ENCODE data around the gene UBASH3B.

UBASH3B gene

GRCh38 chr11:122676638-122677037 lies 21.1 kb downstream of the UBASH3B start:
- no peak for DNase-seq (ENCODE audit: low spot score)

GRCh38 chr11:122677256-122677655 lies 21.7 kb downstream of the UBASH3B start:
- no peak for DNase-seq (ENCODE audit: low spot score)

GRCh38 chr11:122678406-122678805 lies 22.9 kb downstream of the UBASH3B start:
- no peak for DNase-seq (ENCODE audit: low spot score)

GRCh38 chr11:122679466-122679865 lies 23.9 kb downstream of the UBASH3B start:
- DNase-seq (ENCODE audit: low spot score) = no peak

GRCh38 chr11:122681070-122681469 lies 25.5 kb downstream of the UBASH3B start:
- no peak for DNase-seq (ENCODE audit: low spot score)

GRCh38 chr11:122681735-122682134 lies 26.2 kb downstream of the UBASH3B start:
- no peak for DNase-seq (ENCODE audit: low spot score)

GRCh38 chr11:122682464-122682863 lies 26.9 kb downstream of the UBASH3B start:
- no peak for DNase-seq (ENCODE audit: low spot score)

GRCh38 chr11:122685041-122685440 lies 29.5 kb downstream of the UBASH3B start:
- DNase-seq (ENCODE audit: low spot score) = no peak

- DNase-seq (ENCODE audit: low spot score) = no peak
Observed at GRCh38 chr11:122686111-122686510, 30.6 kb downstream of the UBASH3B start.

- no peak for DNase-seq (ENCODE audit: low spot score)
Observed at GRCh38 chr11:122690384-122690783, 34.9 kb downstream of the UBASH3B start.

GRCh38 chr11:122690801-122691548 lies 35.5 kb downstream of the UBASH3B start:
- DNase-seq (ENCODE audit: low spot score) = peak; percentile 35

- no peak for DNase-seq (ENCODE audit: low spot score)
Observed at GRCh38 chr11:122691549-122692150, 36.1 kb downstream of the UBASH3B start.

GRCh38 chr11:122692444-122692843 lies 36.9 kb downstream of the UBASH3B start:
- DNase-seq (ENCODE audit: low spot score) = no peak

- DNase-seq (ENCODE audit: low spot score) = no peak
Observed at GRCh38 chr11:122695076-122695615, 39.6 kb downstream of the UBASH3B start.

GRCh38 chr11:122696662-122697061 lies 41.1 kb downstream of the UBASH3B start:
- DNase-seq (ENCODE audit: low spot score) = peak; percentile 79

- DNase-seq (ENCODE audit: low spot score) = peak; percentile 72
Observed at GRCh38 chr11:122697636-122698167, 42.2 kb downstream of the UBASH3B start.

- no peak for DNase-seq (ENCODE audit: low spot score)
Observed at GRCh38 chr11:122698392-122698791, 42.9 kb downstream of the UBASH3B start.

GRCh38 chr11:122700666-122701065 lies 45.1 kb downstream of the UBASH3B start:
- no peak for DNase-seq (ENCODE audit: low spot score)

- no peak for DNase-seq (ENCODE audit: low spot score)
Observed at GRCh38 chr11:122701143-122701542, 45.6 kb downstream of the UBASH3B start.

GRCh38 chr11:122703541-122704272 lies 48.2 kb downstream of the UBASH3B start:
- no peak for DNase-seq (ENCODE audit: low spot score)

- DNase-seq (ENCODE audit: low spot score) = no peak
Observed at GRCh38 chr11:122705396-122705795, 49.9 kb downstream of the UBASH3B start.

- DNase-seq (ENCODE audit: low spot score) = no peak
Observed at GRCh38 chr11:122706291-122707088, 51.0 kb downstream of the UBASH3B start.

All from CD4-positive, alpha-beta T cell treated with Interleukin-6 at 100 ng/mL for 8 hours (primary cell).